GM19463 (cell line): ENCODE measurements around the gene ATXN1.

Experiments used
- ATAC-seq: cut with Tn5 transposase; IDR thresholded peaks from one replicate; pipeline ENCODE4 v1.9.1; 2021; ENCODE audit warnings: mild to moderate bottlenecking, moderate library complexity; ENCODE audit not compliant: unreplicated experiment

ATXN1 gene

GRCh38 chr6:16254535-16254934, 506.7 kb downstream of the ATXN1 start:
- ATAC-seq, result no peak

- ATAC-seq, result no peak
These were observed 507.7 kb downstream of the ATXN1 start for GRCh38 chr6:16253399-16254144.

GRCh38 chr6:16252686-16253299, 508.5 kb downstream of the ATXN1 start:
- ATAC-seq, result no peak

GRCh38 chr6:16251706-16252105, 509.6 kb downstream of the ATXN1 start:
- ATAC-seq, result no peak

- no peak for ATAC-seq
These were observed 511.3 kb downstream of the ATXN1 start for GRCh38 chr6:16249971-16250370.
